COR-L47 (cell line): ENCODE results near the gene ELMOD3.
"Not testable (repeated sequence)": the region's sequence is repeated elsewhere in the genome, so short reads cannot be mapped to it uniquely, and the experiment has no call there.

ENCODE experiments used
- DNase-seq: peaks from one replicate; lab custom pipeline; 2025; lab: John Stamatoyannopoulos, UW

Gene ELMOD3

GRCh38 chr2:85376291-85377065 lies 21.9 kb downstream of the ELMOD3 start:
- no peak for DNase-seq

- DNase-seq: no peak
These were observed 22.5 kb downstream of the ELMOD3 start for GRCh38 chr2:85377083-85377482.

- no peak for DNase-seq
These were observed 23.7 kb downstream of the ELMOD3 start for GRCh38 chr2:85378257-85378656.

GRCh38 chr2:85380048-85380447 lies 25.5 kb downstream of the ELMOD3 start:
- no peak for DNase-seq

- DNase-seq: not testable (repeated sequence)
These were observed 28.6 kb downstream of the ELMOD3 start for GRCh38 chr2:85383151-85383550.

- no peak for DNase-seq
These were observed 29.3 kb downstream of the ELMOD3 start for GRCh38 chr2:85383850-85384249.

- DNase-seq: no peak
These were observed 31.2 kb downstream of the ELMOD3 start for GRCh38 chr2:85385746-85386145.

GRCh38 chr2:85387754-85388153 lies 33.2 kb downstream of the ELMOD3 start:
- DNase-seq: no peak

GRCh38 chr2:85388878-85389538 lies 34.4 kb downstream of the ELMOD3 start:
- DNase-seq: no peak

GRCh38 chr2:85390941-85391669 lies 36.5 kb downstream of the ELMOD3 start:
- DNase-seq: no peak

- DNase-seq: no peak
These were observed 39.3 kb downstream of the ELMOD3 start for GRCh38 chr2:85393836-85394235.

- DNase-seq: peak; percentile 85
These were observed 39.7 kb downstream of the ELMOD3 start for GRCh38 chr2:85394261-85394681.

GRCh38 chr2:85394976-85395375 lies 40.4 kb downstream of the ELMOD3 start:
- DNase-seq: no peak

GRCh38 chr2:85395912-85396475 lies 41.4 kb downstream of the ELMOD3 start:
- no peak for DNase-seq

GRCh38 chr2:85396531-85397470 lies 42.2 kb downstream of the ELMOD3 start:
- DNase-seq: no peak

GRCh38 chr2:85397925-85398331 lies 43.4 kb downstream of the ELMOD3 start:
- DNase-seq: no peak

- DNase-seq: no peak
These were observed 44.0 kb downstream of the ELMOD3 start for GRCh38 chr2:85398426-85399182.

GRCh38 chr2:85399183-85399455 lies 44.5 kb downstream of the ELMOD3 start:
- DNase-seq: no peak

- no peak for DNase-seq
These were observed 45.5 kb downstream of the ELMOD3 start for GRCh38 chr2:85400023-85400422.

- DNase-seq: no peak
These were observed 46.2 kb downstream of the ELMOD3 start for GRCh38 chr2:85400541-85401463.
